ENCODE data around the gene INTS4.
"Not testable (repeated sequence)": the region's sequence is repeated elsewhere in the genome, so short reads cannot be mapped to it uniquely, and the experiment has no call there.

INTS4 gene

GRCh38 chr11:77874206-77874605 lies 120.3 kb downstream of the INTS4 start:
- no peak overlapping the region for H3K4me3 ChIP-seq (ENCODE audit: low read length)
- TF ChIP-seq CTCF (IDR thresholded peaks at IDR 0.05; ENCODE audit: insufficient read depth, low read depth, low read length, missing control alignments), result no peak
- DNase-seq (ENCODE audit: low read depth), result no peak

GRCh38 chr11:77873345-77873744 lies 121.1 kb downstream of the INTS4 start:
- DNase-seq (ENCODE audit: low read depth), result no peak
- TF ChIP-seq CTCF (IDR thresholded peaks at IDR 0.05; ENCODE audit: insufficient read depth, low read depth, low read length, missing control alignments), result no peak
- no peak overlapping the region for H3K4me3 ChIP-seq (ENCODE audit: low read length)

- no peak for TF ChIP-seq CTCF (IDR thresholded peaks at IDR 0.05; ENCODE audit: insufficient read depth, low read depth, low read length, missing control alignments)
- DNase-seq (ENCODE audit: low read depth), result no peak
- H3K4me3 ChIP-seq (ENCODE audit: low read length), result no peak overlapping the region
Observed at GRCh38 chr11:77871855-77872254, 122.6 kb downstream of the INTS4 start.

GRCh38 chr11:77868744-77869143 lies 125.7 kb downstream of the INTS4 start:
- no peak for DNase-seq (ENCODE audit: low read depth)
- TF ChIP-seq CTCF (IDR thresholded peaks at IDR 0.05; ENCODE audit: insufficient read depth, low read depth, low read length, missing control alignments), result no peak
- H3K4me3 ChIP-seq (ENCODE audit: low read length), result no peak overlapping the region

GRCh38 chr11:77866336-77866735 lies 128.1 kb downstream of the INTS4 start:
- no peak for DNase-seq (ENCODE audit: low read depth)
- no peak overlapping the region for H3K4me3 ChIP-seq (ENCODE audit: low read length)
- TF ChIP-seq CTCF (IDR thresholded peaks at IDR 0.05; ENCODE audit: insufficient read depth, low read depth, low read length, missing control alignments), result no peak

- DNase-seq (ENCODE audit: low read depth), result no peak
- H3K4me3 ChIP-seq (ENCODE audit: low read length), result no peak overlapping the region
- no peak for TF ChIP-seq CTCF (IDR thresholded peaks at IDR 0.05; ENCODE audit: insufficient read depth, low read depth, low read length, missing control alignments)
Observed at GRCh38 chr11:77865805-77866204, 128.7 kb downstream of the INTS4 start.

- H3K4me3 ChIP-seq (ENCODE audit: low read length); DNase-seq (ENCODE audit: low read depth): not testable (repeated sequence)
Observed at GRCh38 chr11:77861444-77861843, 133.0 kb downstream of the INTS4 start.

- DNase-seq (ENCODE audit: low read depth); H3K4me3 ChIP-seq (ENCODE audit: low read length): not testable (repeated sequence)
Observed at GRCh38 chr11:77857906-77858457, 136.5 kb downstream of the INTS4 start.
